Neuronal stem cell (in vitro differentiated cells): Measurements from ENCODE around the gene AGER.

ENCODE experiments used
- DNase-seq: peaks from one replicate; pipeline ENCODE4 v3.0.0-alpha.2; 2013; ENCODE audit warnings: low spot score
- H2AFZ ChIP-seq: one replicate; pipeline ENCODE4 v1.6.1; 2013; ENCODE audit warnings: mild to moderate bottlenecking, low read length, inconsistent platforms
- H2AK5ac ChIP-seq: 2 replicates; pipeline ENCODE4 v1.6.1; 2013; ENCODE audit warnings: low read depth, mild to moderate bottlenecking, inconsistent platforms, low read length, moderate library complexity, mixed read lengths
- H2BK120ac ChIP-seq: 2 replicates; pipeline ENCODE4 v1.6.1; 2013; ENCODE audit warnings: low read depth, mild to moderate bottlenecking, inconsistent platforms, low read length, moderate library complexity, mixed read lengths
- H2BK12ac ChIP-seq: one replicate; pipeline ENCODE4 v1.6.1; 2013; ENCODE audit warnings: low read length, inconsistent platforms
- H2BK15ac ChIP-seq: 2 replicates; pipeline ENCODE4 v1.6.1; 2013; ENCODE audit warnings: mild to moderate bottlenecking, low read length, inconsistent platforms, mixed read lengths
- H2BK5ac ChIP-seq: one replicate; pipeline ENCODE4 v1.6.1; 2013; ENCODE audit warnings: inconsistent platforms, mild to moderate bottlenecking, low read length, moderate library complexity
- H3K14ac ChIP-seq: one replicate; pipeline ENCODE4 v1.6.1; 2013; ENCODE audit warnings: low read length, inconsistent platforms
- H3K18ac ChIP-seq: 2 replicates; pipeline ENCODE4 v1.6.1; 2013; ENCODE audit warnings: low read length, inconsistent platforms
- H3K23ac ChIP-seq: 2 replicates; pipeline ENCODE4 v1.6.1; 2013; ENCODE audit warnings: low read depth, mild to moderate bottlenecking, mixed read lengths, low read length, inconsistent platforms; ENCODE audit not compliant: poor library complexity
- H3K27ac ChIP-seq: replicated peaks from 3 replicates; pipeline ENCODE4 v1.5.1; 2013; ENCODE audit warnings: low read length, inconsistent platforms
- H3K27me3 ChIP-seq, 3 experiments: 2 replicates each; pipeline ENCODE4 v1.6.1; 2013; ENCODE audit warnings: low read length in 3 of 3, mild to moderate bottlenecking in 2 of 3, inconsistent platforms in 1 of 3, low read depth in 1 of 3, mixed read lengths in 1 of 3, moderate library complexity in 1 of 3; ENCODE audit not compliant: control insufficient read depth in 3 of 3, insufficient read depth in 3 of 3
- H3K36me3 ChIP-seq, 2 donors: replicated peaks in 1 of 2; 2 replicates each; pipeline ENCODE4 v1.6.1; 2013; ENCODE audit warnings: low read length in 2 of 2; ENCODE audit not compliant: control insufficient read depth in 2 of 2, insufficient read depth in 2 of 2
- H3K4ac ChIP-seq: 2 replicates; pipeline ENCODE4 v1.6.1; 2013; ENCODE audit warnings: inconsistent platforms, mild to moderate bottlenecking, low read length, moderate library complexity
- H3K4me1 ChIP-seq, 2 donors: 1 replicate in 1 of 2; 2 replicates in 1 of 2; pipeline ENCODE4 v1.6.1; 2013; ENCODE audit warnings: low read length in 2 of 2, low read depth in 1 of 2; ENCODE audit not compliant: control insufficient read depth in 2 of 2, insufficient read depth in 1 of 2
- H3K4me2 ChIP-seq: one replicate; pipeline ENCODE4 v1.6.1; 2013; ENCODE audit warnings: mild to moderate bottlenecking, low read length, inconsistent platforms; ENCODE audit not compliant: insufficient read depth, poor library complexity, severe bottlenecking
- H3K4me3 ChIP-seq, 2 donors: 2 replicates each; pipeline ENCODE4 v1.5.1; 2013; ENCODE audit warnings: low read length in 2 of 2, mild to moderate bottlenecking in 2 of 2, inconsistent platforms in 1 of 2, moderate library complexity in 1 of 2
- H3K79me1 ChIP-seq: one replicate; pipeline ENCODE4 v1.6.1; 2013; ENCODE audit warnings: low read depth, mild to moderate bottlenecking, inconsistent platforms, low read length, moderate library complexity
- H3K9ac ChIP-seq: one replicate; pipeline ENCODE4 v1.6.1; 2013; ENCODE audit warnings: mild to moderate bottlenecking, low read depth, low read length, inconsistent platforms; ENCODE audit not compliant: poor library complexity
- H3K9me3 ChIP-seq, 2 donors: replicated peaks in 1 of 2; 2 replicates each; pipeline versions ENCODE3 to v1.6.1; 2013; ENCODE audit warnings: low read length in 2 of 2, mild to moderate bottlenecking in 2 of 2, inconsistent platforms in 1 of 2, low read depth in 1 of 2, mixed read lengths in 1 of 2, moderate library complexity in 1 of 2; ENCODE audit not compliant: control insufficient read depth in 2 of 2, insufficient read depth in 1 of 2
- H4K8ac ChIP-seq: one replicate; pipeline ENCODE4 v1.6.1; 2013; ENCODE audit warnings: low read depth, mild to moderate bottlenecking, inconsistent platforms, low read length, moderate library complexity
- H4K91ac ChIP-seq: one replicate; pipeline ENCODE4 v1.6.1; 2013; ENCODE audit warnings: low read length, low read depth, mild to moderate bottlenecking, inconsistent platforms; ENCODE audit not compliant: poor library complexity
- WGBS, 2 donors: extraction: QIAGEN DNeasy Blood & Tissue Kit; methylation state at CpG; one replicate each; pipeline ENCODE4 v1.1.7; 2013; ENCODE audit warnings: missing lambda C conversion rate in 2 of 2, mixed read lengths in 1 of 2; ENCODE audit not compliant: insufficient read length in 2 of 2, insufficient replicate concordance in 1 of 2; ENCODE audit errors: extremely low coverage in 2 of 2; 5-methylcytosine and 5-hydroxymethylcytosine counted together

Gene AGER

DNA sequence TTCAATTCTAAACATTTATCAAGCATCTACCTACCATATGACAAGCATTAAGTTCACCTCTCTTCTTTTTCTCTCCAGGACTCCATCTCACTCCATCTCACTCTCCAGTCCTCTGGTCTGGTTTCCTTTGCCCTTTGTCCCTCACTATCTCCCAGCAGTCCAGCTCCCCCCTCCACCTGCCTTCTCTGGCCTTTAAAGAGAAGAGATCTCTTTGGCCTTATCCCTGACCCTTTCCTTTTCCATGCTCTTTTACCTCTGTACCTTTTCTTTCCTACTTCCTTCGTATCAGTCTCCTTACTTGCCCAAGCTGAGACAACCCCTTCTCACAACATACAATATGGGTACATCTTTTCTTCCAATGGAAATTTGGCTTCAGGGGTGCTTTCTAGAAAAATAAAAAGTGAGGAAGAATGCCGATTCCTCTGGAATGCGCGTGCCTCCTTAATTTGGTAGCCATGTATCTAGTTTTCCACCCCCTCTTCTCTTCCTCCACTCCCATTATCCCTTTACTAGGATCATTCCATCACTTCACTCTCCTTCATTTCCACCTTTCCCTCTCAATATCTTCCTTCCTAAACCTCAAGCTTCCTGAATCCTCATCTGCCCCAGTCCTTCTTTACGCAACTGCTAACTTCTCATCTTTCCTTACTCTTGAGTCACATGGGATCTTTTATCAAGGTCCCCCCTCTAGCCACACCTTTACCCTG is 7.4 kb downstream of the AGER start:
- H3K36me3 ChIP-seq: peaks cover 8 to 34% of the 10 kb centered on the region in 2 donors
- peak overlapping the region; percentile 68 for H3K4me2 ChIP-seq
- H4K8ac ChIP-seq: no peak overlapping the region
- no peak overlapping the region for H2BK120ac ChIP-seq
- peak overlapping the region; percentile 53 for H2AFZ ChIP-seq
- H3K9ac ChIP-seq: no peak overlapping the region
- H3K27ac ChIP-seq: peak overlapping the region; percentile 99
- no peak overlapping the region for H3K14ac ChIP-seq
- no peak overlapping the region for H3K23ac ChIP-seq
- peak overlapping the region; percentile 72 for H3K4me3 ChIP-seq
- H2BK15ac ChIP-seq: no peak overlapping the region
- H3K4me1 ChIP-seq: peaks cover 9 to 16% of the 10 kb centered on the region in 2 donors
- DNase-seq: no peak
- peaks cover 3% of the 10 kb centered on the region for H3K79me1 ChIP-seq
- no peak overlapping the region for H3K4ac ChIP-seq
- no CpG with 5 or more reads among the region's 5 CpGs for WGBS, 2 donors
- no peak overlapping the region for H2AK5ac ChIP-seq
- H3K9me3 ChIP-seq: no peaks in the 10 kb centered on the region
- no peak overlapping the region for H2BK12ac ChIP-seq
- peak overlapping the region; percentile 13 for H2BK5ac ChIP-seq
- peak overlapping the region; percentile 73 for H3K18ac ChIP-seq
- H4K91ac ChIP-seq: no peak overlapping the region
- no peaks in the 10 kb centered on the region for H3K27me3 ChIP-seq

DNA sequence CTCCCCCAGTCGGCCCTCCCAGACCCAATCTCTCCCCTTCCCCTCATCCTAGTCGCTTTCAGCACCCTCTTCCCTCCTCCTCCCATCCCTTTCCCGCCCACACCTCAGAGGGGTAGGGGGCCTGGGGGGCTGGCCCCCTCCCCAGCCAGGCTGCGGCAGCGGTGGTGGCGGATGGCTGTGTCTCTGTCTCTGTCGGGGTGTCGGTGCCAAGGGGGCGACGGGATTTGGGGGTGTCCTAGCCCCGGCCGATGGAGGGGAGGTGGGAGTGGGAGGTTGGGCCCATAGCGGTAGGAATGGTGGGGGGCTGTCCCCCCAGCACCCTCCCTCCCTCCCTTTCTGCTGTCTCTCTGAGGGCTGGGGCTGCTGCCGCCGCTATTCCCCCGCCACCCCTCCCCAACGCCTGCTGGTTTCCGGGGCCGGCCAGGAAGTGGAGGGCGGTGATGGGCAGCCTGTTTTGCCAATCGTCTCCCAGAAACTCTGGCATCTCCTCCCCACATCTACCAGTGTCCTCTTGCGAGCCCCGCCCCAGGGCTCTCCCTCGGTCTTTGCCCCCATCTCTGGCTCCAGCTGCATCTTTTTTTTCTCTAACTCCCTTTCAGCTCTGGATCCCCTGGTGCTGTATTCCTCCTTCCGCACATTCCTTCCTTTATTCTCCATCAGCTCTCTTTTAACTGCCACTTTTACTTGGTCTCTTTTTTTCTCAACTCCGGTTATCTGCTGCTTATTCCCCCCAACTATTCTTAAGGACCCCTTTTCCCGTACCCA is 8.2 kb downstream of the AGER start, which contains the start of gene AGPAT1:
AGPAT1 (minus strand) TSS at position 374 of the 765 bp plus-strand sequence. CDS start 4,588 bp downstream, outside the sequence.
- Histone ChIP-seq H4K8ac (no peak within 1 kb of the TSS), H2BK120ac (no peak within 1 kb of the TSS), H2AFZ (peak within 1 kb of the TSS; percentile 74), H3K14ac (peak within 1 kb of the TSS; percentile 76), H3K4me3 (peak within 1 kb of the TSS; percentile 72 to 94), H3K27ac (peak within 1 kb of the TSS; percentile 99), H3K18ac (peak within 1 kb of the TSS; percentile 97), H2AK5ac (peak within 1 kb of the TSS; percentile 47), H2BK15ac (no peak within 1 kb of the TSS), H3K23ac (peak within 1 kb of the TSS; percentile 50), H3K79me1 (peaks cover 3% of the 10 kb centered on the region), H2BK5ac (peak within 1 kb of the TSS; percentile 67), H3K4ac (no peak within 1 kb of the TSS), H3K4me2 (peak within 1 kb of the TSS; percentile 68), H3K9me3 (no peaks in the 10 kb centered on the region), H4K91ac (no peak within 1 kb of the TSS), H2BK12ac (peak within 1 kb of the TSS; percentile 88), H3K4me1 (peaks cover 9 to 16% of the 10 kb centered on the region in 2 donors), H3K27me3 (no peaks in the 10 kb centered on the region), H3K9ac (peak within 1 kb of the TSS; percentile 99), H3K36me3 (peaks cover 9 to 34% of the 10 kb centered on the region in 2 donors)
- no CpG with 5 or more reads among the region's 27 CpGs for WGBS, 2 donors
- peak; percentile 96 for DNase-seq

DNA sequence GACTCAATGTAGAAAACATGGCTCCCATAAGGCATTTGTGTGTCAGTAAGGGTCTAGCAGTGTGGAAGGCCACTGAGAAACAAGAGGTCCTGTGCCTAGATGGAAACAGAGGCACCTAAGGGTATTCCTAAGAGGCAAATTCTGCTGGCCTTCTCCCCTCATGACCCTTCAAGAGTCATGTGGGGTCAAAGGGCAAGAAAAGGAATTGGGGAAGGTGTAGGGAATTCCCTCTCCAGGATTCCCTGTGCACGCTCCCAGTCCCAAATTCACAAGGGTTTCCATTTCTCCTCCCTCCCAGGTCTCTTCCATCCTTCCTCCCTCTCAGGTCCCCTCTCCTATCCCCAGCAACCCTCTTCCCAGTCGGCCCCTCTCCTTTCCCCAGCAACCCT is 8.7 kb downstream of the AGER start:
- Histone ChIP-seq H2AK5ac (peak overlapping the region; percentile 47), H4K8ac (no peak overlapping the region), H3K4me1 (peaks cover 9 to 16% of the 10 kb centered on the region in 2 donors), H3K27ac (no peak overlapping the region), H3K4me2 (peak overlapping the region; percentile 67), H3K27me3 (no peaks in the 10 kb centered on the region), H2BK120ac (no peak overlapping the region), H3K79me1 (peaks cover 3% of the 10 kb centered on the region), H3K14ac (no peak overlapping the region), H3K18ac (peak overlapping the region; percentile 97), H2AFZ (peak overlapping the region; percentile 74), H3K9ac (peak overlapping the region; percentile 99), H3K9me3 (no peaks in the 10 kb centered on the region), H3K4me3 (peak overlapping the region; percentile 72 to 94), H2BK15ac (no peak overlapping the region), H2BK12ac (no peak overlapping the region), H3K4ac (no peak overlapping the region), H3K23ac (peak overlapping the region; percentile 50), H4K91ac (no peak overlapping the region), H2BK5ac (peak overlapping the region; percentile 67), H3K36me3 (peaks cover 12 to 35% of the 10 kb centered on the region in 2 donors)
- no CpG with 5 or more reads among the region's 2 CpGs for WGBS, 2 donors
- DNase-seq: no peak

DNA sequence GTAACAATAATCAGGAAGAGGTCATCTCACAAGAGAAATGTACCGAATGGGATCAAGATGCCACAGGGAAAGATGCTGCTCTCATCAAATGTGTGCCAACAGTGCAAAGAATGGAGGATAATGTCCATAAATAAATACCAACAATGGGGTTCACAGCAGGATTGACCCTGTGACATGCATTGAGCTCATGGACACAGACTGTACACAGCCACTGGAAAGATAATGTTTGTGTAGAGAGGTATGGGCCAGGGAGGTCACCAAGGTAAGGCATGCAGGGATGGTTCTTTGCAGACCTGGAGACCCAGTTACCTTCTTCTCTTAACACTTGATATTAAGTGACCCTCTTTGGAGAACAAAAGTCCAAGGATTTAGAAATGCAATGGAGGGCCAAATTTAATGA is 9.6 kb downstream of the AGER start:
- H2AK5ac ChIP-seq: no peak overlapping the region
- no peak overlapping the region for H3K4ac ChIP-seq
- H2BK12ac ChIP-seq: no peak overlapping the region
- H3K9ac ChIP-seq: no peak overlapping the region
- H3K4me2 ChIP-seq: no peak overlapping the region
- peaks cover 9 to 16% of the 10 kb centered on the region in 2 donors for H3K4me1 ChIP-seq
- no peak overlapping the region for H3K23ac ChIP-seq
- no peak overlapping the region for H3K27ac ChIP-seq
- H3K27me3 ChIP-seq: no peaks in the 10 kb centered on the region
- H2BK5ac ChIP-seq: no peak overlapping the region
- DNase-seq: no peak
- H4K8ac ChIP-seq: no peak overlapping the region
- no peak overlapping the region for H3K14ac ChIP-seq
- no CpG with 5 or more reads among the region's 1 CpG for WGBS, 2 donors
- peak overlapping the region in 1 of 2 donors; percentile 72 for H3K4me3 ChIP-seq
- H3K18ac ChIP-seq: no peak overlapping the region
- no peaks in the 10 kb centered on the region for H3K9me3 ChIP-seq
- no peak overlapping the region for H2BK15ac ChIP-seq
- peaks cover 20 to 38% of the 10 kb centered on the region in 2 donors for H3K36me3 ChIP-seq
- H3K79me1 ChIP-seq: peaks cover 7% of the 10 kb centered on the region
- H4K91ac ChIP-seq: no peak overlapping the region
- no peak overlapping the region for H2AFZ ChIP-seq
- no peak overlapping the region for H2BK120ac ChIP-seq
